Measurements from ENCODE around the gene NAIF1. TPM values are rescaled to one million over a fixed set of nuclear protein-coding genes. Genes with fewer than 3 reads are reported as not detected.

Gene NAIF1
- total RNA-seq, 2 experiments from 2014 or later: 8.6 to 14.9 TPM

GRCh38 chr9:128100581-128100980, 33.5 kb upstream of the NAIF1 start:
- H3K36me3 ChIP-seq (ENCODE audit: insufficient read depth, low read length): peaks cover 57% of the 10 kb centered on the region
- intact Hi-C loops (cut with micrococcal nuclease; ENCODE audit: unreplicated experiment): no loop called here
- peaks cover 16% of the 10 kb centered on the region for H3K79me2 ChIP-seq (ENCODE audit: insufficient read depth, low read depth, low read length)
- POLR2A ChIA-PET: interaction anchor here (0.5 to 1.9 kb wide), 2 partner anchors 12 to 54 kb away, joined by 3 to 5 read pairs; no protein-coding TSS in a partner anchor
- no peaks in the 10 kb centered on the region for H3K9me2 ChIP-seq (ENCODE audit: insufficient read depth, low read length)
- DNase-seq (ENCODE audit: low spot score): no peak
- H2AFZ ChIP-seq (ENCODE audit: low read length): no peak overlapping the region
- H3K27ac ChIP-seq (ENCODE audit: low read depth, low read length, poor library complexity, severe bottlenecking): no peak overlapping the region
- CTCF ChIA-PET (ENCODE audit: unreplicated experiment): no interaction called here
- no peak overlapping the region for H3K4me3 ChIP-seq (ENCODE audit: low read depth, low read length, poor library complexity, severe bottlenecking)
- H3K9me3 ChIP-seq (ENCODE audit: low read length): no peaks in the 10 kb centered on the region
- no peak overlapping the region for H3K4me2 ChIP-seq (ENCODE audit: low read length)
- peaks cover 6% of the 10 kb centered on the region for H3K4me1 ChIP-seq (ENCODE audit: insufficient read depth, low read length, poor library complexity, severe bottlenecking)
- H4K20me1 ChIP-seq (ENCODE audit: insufficient read depth, low read length): no peaks in the 10 kb centered on the region; the same call in 1 of the 2 replicates
- TF ChIP-seq, protein P1, sequence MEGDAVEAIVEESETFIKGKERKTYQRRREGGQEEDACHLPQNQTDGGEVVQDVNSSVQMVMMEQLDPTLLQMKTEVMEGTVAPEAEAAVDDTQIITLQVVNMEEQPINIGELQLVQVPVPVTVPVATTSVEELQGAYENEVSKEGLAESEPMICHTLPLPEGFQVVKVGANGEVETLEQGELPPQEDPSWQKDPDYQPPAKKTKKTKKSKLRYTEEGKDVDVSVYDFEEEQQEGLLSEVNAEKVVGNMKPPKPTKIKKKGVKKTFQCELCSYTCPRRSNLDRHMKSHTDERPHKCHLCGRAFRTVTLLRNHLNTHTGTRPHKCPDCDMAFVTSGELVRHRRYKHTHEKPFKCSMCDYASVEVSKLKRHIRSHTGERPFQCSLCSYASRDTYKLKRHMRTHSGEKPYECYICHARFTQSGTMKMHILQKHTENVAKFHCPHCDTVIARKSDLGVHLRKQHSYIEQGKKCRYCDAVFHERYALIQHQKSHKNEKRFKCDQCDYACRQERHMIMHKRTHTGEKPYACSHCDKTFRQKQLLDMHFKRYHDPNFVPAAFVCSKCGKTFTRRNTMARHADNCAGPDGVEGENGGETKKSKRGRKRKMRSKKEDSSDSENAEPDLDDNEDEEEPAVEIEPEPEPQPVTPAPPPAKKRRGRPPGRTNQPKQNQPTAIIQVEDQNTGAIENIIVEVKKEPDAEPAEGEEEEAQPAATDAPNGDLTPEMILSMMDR (conservative IDR thresholded peaks at IDR 0.05; ENCODE audit: low read length): no peak
- no peak for TF ChIP-seq EZH2phosphoT487 (IDR thresholded peaks at IDR 0.05; ENCODE audit: borderline replicate concordance, low read depth, low read length)
- BruUV-seq (replicated peaks): no TSS peak

- Histone ChIP-seq H2AFZ (ENCODE audit: low read length) (no peak overlapping the region), H3K4me2 (ENCODE audit: low read length) (no peak overlapping the region), H3K27ac (ENCODE audit: low read depth, low read length, poor library complexity, severe bottlenecking) (no peak overlapping the region), H3K9me3 (ENCODE audit: low read length) (no peaks in the 10 kb centered on the region), H3K79me2 (ENCODE audit: insufficient read depth, low read depth, low read length) (peaks cover 22% of the 10 kb centered on the region), H3K36me3 (ENCODE audit: insufficient read depth, low read length) (peaks cover 59% of the 10 kb centered on the region), H3K4me3 (ENCODE audit: low read depth, low read length, poor library complexity, severe bottlenecking) (no peak overlapping the region), H3K4me1 (ENCODE audit: insufficient read depth, low read length, poor library complexity, severe bottlenecking) (peaks cover 6% of the 10 kb centered on the region), H3K9me2 (ENCODE audit: insufficient read depth, low read length) (no peaks in the 10 kb centered on the region), H4K20me1 (ENCODE audit: insufficient read depth, low read length) (no peaks in the 10 kb centered on the region; the same call in 1 of the 2 replicates)
- no peak for DNase-seq (ENCODE audit: low spot score)
- POLR2A ChIA-PET: interaction anchor here (1.9 kb wide), 1 partner anchor 11 kb away, joined by 5 read pairs; no protein-coding TSS in a partner anchor
- intact Hi-C loops (cut with micrococcal nuclease; ENCODE audit: unreplicated experiment): no loop called here
- TF ChIP-seq, protein P1 (conservative IDR thresholded peaks at IDR 0.05; ENCODE audit: low read length): no peak
- TF ChIP-seq EZH2phosphoT487 (IDR thresholded peaks at IDR 0.05; ENCODE audit: borderline replicate concordance, low read depth, low read length): no peak
- no TSS peak for BruUV-seq (replicated peaks)
- CTCF ChIA-PET (ENCODE audit: unreplicated experiment): interaction anchor here (0.6 kb wide), 1 partner anchor 252 kb away, joined by 8 read pairs; no protein-coding TSS in a partner anchor
Observed at GRCh38 chr9:128099932-128100491, 32.9 kb upstream of the NAIF1 start.

DNA sequence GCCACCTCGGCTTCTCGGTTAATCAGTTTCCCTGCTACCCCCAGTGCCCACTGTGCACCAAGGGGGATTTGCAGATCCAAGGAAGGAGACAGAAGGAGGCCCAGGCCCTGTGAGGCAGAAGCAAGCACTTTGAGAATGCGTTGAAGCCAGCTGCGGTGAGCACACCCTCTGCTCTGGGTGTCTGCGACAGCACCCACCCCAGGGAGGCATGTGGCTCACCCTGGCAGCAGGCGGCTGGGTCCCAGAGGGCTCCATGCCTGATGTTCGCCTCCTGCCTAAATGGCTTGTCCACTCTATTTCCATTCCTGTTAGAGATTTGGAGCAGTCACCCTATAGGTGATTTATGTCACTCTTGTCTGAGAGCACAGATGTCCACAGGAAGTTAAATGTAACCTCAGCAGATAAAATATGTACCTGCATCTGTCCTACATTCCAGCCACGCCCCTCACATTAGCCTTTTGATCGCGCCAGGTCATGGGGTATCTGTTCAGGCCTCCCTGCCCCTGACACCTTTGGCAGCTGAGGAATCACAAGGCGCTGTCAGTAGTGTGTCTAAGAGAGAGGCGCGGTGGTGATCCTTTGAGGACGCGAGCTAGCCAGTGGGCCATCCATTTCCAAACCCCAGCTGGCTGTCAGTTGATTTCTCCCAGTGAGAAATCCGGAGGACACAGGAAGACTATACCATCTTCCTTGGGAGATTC, 32.3 kb upstream of the NAIF1 start:
- DNase-seq (ENCODE audit: low spot score): no peak
- TF ChIP-seq, protein P1 (conservative IDR thresholded peaks at IDR 0.05; ENCODE audit: low read length): no peak
- no peak for TF ChIP-seq EZH2phosphoT487 (IDR thresholded peaks at IDR 0.05; ENCODE audit: borderline replicate concordance, low read depth, low read length)
- POLR2A ChIA-PET: no interaction called here
- no peaks in the 10 kb centered on the region; the same call in 1 of the 2 replicates for H4K20me1 ChIP-seq (ENCODE audit: insufficient read depth, low read length)
- no peak overlapping the region for H2AFZ ChIP-seq (ENCODE audit: low read length)
- no peak overlapping the region for H3K4me3 ChIP-seq (ENCODE audit: low read depth, low read length, poor library complexity, severe bottlenecking)
- H3K79me2 ChIP-seq (ENCODE audit: insufficient read depth, low read depth, low read length): peaks cover 28% of the 10 kb centered on the region
- no peak overlapping the region for H3K27ac ChIP-seq (ENCODE audit: low read depth, low read length, poor library complexity, severe bottlenecking)
- H3K4me1 ChIP-seq (ENCODE audit: insufficient read depth, low read length, poor library complexity, severe bottlenecking): peaks cover 9% of the 10 kb centered on the region
- H3K9me2 ChIP-seq (ENCODE audit: insufficient read depth, low read length): no peaks in the 10 kb centered on the region
- no peak overlapping the region for H3K4me2 ChIP-seq (ENCODE audit: low read length)
- H3K36me3 ChIP-seq (ENCODE audit: insufficient read depth, low read length): peaks cover 63% of the 10 kb centered on the region
- CTCF ChIA-PET (ENCODE audit: unreplicated experiment): interaction anchor here (0.6 kb wide), 2 partner anchors 252 to 1236 kb away, joined by 3 to 8 read pairs; no protein-coding TSS in a partner anchor
- no TSS peak for BruUV-seq (replicated peaks)
- no peaks in the 10 kb centered on the region for H3K9me3 ChIP-seq (ENCODE audit: low read length)
- intact Hi-C loops (cut with micrococcal nuclease; ENCODE audit: unreplicated experiment): no loop called here
